Progenitor cell of endocrine pancreas (in vitro differentiated cells): ENCODE results near the gene GRIK2. TPM values are rescaled to one million over a fixed set of nuclear protein-coding genes. Genes with fewer than 3 reads are reported as not detected.

Source experiments
- DNase-seq: peaks from one replicate; pipeline ENCODE4 v3.0.0; 2021; ENCODE audit warnings: low spot score; ENCODE audit not compliant: unreplicated experiment
- H3K27ac Mint-ChIP-seq: 2 replicates; pipeline ENCODE4 v1.8.0; 2021; ENCODE audit warnings: mild to moderate bottlenecking, moderate library complexity, mixed read lengths
- H3K27me3 Mint-ChIP-seq: 2 replicates; pipeline ENCODE4 v1.8.0; 2021; ENCODE audit warnings: mixed read lengths
- H3K36me3 Mint-ChIP-seq: 2 replicates; pipeline ENCODE4 v1.8.0; 2022; ENCODE audit warnings: mixed read lengths; ENCODE audit not compliant: insufficient read depth
- H3K4me1 Mint-ChIP-seq: 2 replicates; pipeline ENCODE4 v1.8.0; 2021; ENCODE audit warnings: low read depth, mixed read lengths
- H3K4me3 Mint-ChIP-seq: 2 replicates; pipeline ENCODE4 v1.8.0; 2021; ENCODE audit warnings: low read depth, mild to moderate bottlenecking, moderate library complexity, mixed read lengths
- H3K9me3 Mint-ChIP-seq: 2 replicates; pipeline ENCODE4 v1.8.0; 2021; ENCODE audit warnings: low read depth, mixed read lengths
- CTCF ChIP-seq: fragments of 200-600 bp; sonication (generic); IDR thresholded peaks from one replicate; pipeline ENCODE4 v1.5.0; 2021; ENCODE audit warnings: antibody characterized with exemption, mild to moderate bottlenecking; ENCODE audit not compliant: unreplicated experiment
- total RNA-seq: library from RNA; stranded (reverse); gene quantifications from 2 replicates; pipeline ENCODE4 v1.2.1, GENCODE V29; 2021

GRIK2 gene
- total RNA-seq, 1 donor from 2014 or later: 6.3 TPM

GRCh38 chr6:101413773-101414172, 20.3 kb downstream of the GRIK2 start:
- Mint-ChIP-seq H3K27ac (no peak overlapping the region), H3K4me1 (peaks cover 2% of the 10 kb centered on the region), H3K27me3 (no peaks in the 10 kb centered on the region), H3K36me3 (no peaks in the 10 kb centered on the region), H3K4me3 (no peak overlapping the region), H3K9me3 (no peaks in the 10 kb centered on the region)
- no peak for TF ChIP-seq CTCF
- DNase-seq: no peak

DNA sequence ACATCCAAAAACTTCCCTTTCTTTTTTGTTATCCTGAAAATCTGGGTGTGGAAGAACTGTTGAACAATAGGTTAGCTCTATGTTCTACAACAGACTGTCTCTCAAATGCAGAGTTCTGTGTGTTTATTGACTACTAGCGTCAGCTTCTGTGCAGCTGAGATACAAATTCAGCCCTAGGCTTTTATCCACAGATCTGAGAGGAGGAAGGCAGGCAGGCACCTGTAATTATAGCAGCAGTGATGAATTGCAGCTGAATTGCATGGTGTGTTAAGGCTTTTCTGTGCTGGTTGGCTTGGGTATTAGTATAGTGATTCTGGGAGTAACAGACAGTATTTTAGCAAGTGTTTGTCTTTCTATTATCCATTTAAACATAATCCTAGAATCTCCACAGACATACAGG, 24.4 kb downstream of the GRIK2 start:
- Mint-ChIP-seq H3K9me3 (no peaks in the 10 kb centered on the region), H3K4me1 (peaks cover 6% of the 10 kb centered on the region), H3K4me3 (no peak overlapping the region), H3K27me3 (no peaks in the 10 kb centered on the region), H3K27ac (no peak overlapping the region), H3K36me3 (no peaks in the 10 kb centered on the region)
- DNase-seq: no peak
- no peak for TF ChIP-seq CTCF

DNA sequence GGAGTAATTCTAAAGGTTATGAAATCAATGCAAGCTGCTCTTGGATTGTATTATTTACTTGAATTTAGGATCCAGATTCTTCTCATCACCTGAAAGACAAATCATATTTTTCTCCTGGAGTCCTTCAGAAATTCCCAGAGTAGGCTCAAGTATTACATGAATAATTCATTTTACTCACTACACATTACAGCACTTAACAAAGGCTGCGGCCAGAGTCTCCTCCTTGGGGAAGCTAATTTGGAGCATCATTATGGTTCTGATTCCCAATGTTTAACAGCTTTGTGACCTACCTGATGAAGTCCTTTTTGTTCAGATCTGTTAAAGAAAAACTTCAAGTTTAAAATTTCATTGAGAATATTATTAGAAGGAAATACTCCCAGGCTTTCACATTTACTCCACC, 28.7 kb downstream of the GRIK2 start:
- peaks cover 6% of the 10 kb centered on the region for H3K4me1 Mint-ChIP-seq
- no peaks in the 10 kb centered on the region for H3K9me3 Mint-ChIP-seq
- H3K4me3 Mint-ChIP-seq: no peak overlapping the region
- H3K27me3 Mint-ChIP-seq: no peaks in the 10 kb centered on the region
- H3K36me3 Mint-ChIP-seq: no peaks in the 10 kb centered on the region
- no peak overlapping the region for H3K27ac Mint-ChIP-seq
- DNase-seq: no peak
- no peak for TF ChIP-seq CTCF

- H3K4me1 Mint-ChIP-seq: peaks cover 5% of the 10 kb centered on the region
- no peak overlapping the region for H3K4me3 Mint-ChIP-seq
- no peaks in the 10 kb centered on the region for H3K36me3 Mint-ChIP-seq
- TF ChIP-seq CTCF: no peak
- H3K9me3 Mint-ChIP-seq: no peaks in the 10 kb centered on the region
- H3K27ac Mint-ChIP-seq: no peak overlapping the region
- no peaks in the 10 kb centered on the region for H3K27me3 Mint-ChIP-seq
- no peak for DNase-seq
Observed at GRCh38 chr6:101422811-101423210, 29.3 kb downstream of the GRIK2 start.

GRCh38 chr6:101429270-101429669, 35.8 kb downstream of the GRIK2 start:
- H3K4me3 Mint-ChIP-seq: no peak overlapping the region
- DNase-seq: no peak
- H3K27me3 Mint-ChIP-seq: no peaks in the 10 kb centered on the region
- no peaks in the 10 kb centered on the region for H3K36me3 Mint-ChIP-seq
- no peak for TF ChIP-seq CTCF
- H3K27ac Mint-ChIP-seq: no peak overlapping the region
- no peaks in the 10 kb centered on the region for H3K4me1 Mint-ChIP-seq
- no peaks in the 10 kb centered on the region for H3K9me3 Mint-ChIP-seq

DNA sequence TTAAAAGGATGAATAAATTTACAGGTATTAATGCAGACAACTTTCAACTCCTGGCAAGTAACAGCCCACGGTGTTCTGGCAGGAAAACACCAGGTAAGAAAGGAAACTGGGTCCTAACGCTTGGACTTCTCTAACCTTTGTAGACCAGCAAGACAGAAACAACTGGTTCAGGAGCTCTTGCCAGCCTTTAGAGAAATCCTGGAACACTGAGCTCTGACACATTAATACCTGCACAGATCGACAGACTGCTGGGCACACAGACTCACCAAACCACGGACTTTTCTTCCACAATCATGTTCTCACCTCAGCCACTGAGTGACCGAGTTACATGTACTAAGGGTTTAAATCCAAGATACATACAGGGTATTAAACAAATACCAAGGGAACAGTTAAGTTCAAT, 36.3 kb downstream of the GRIK2 start:
- Mint-ChIP-seq H3K4me1 (no peaks in the 10 kb centered on the region), H3K27ac (no peak overlapping the region), H3K9me3 (no peaks in the 10 kb centered on the region), H3K36me3 (no peaks in the 10 kb centered on the region), H3K27me3 (no peaks in the 10 kb centered on the region), H3K4me3 (no peak overlapping the region)
- no peak for DNase-seq
- no peak for TF ChIP-seq CTCF
